Neural cell (in vitro differentiated cells): Measurements from ENCODE around the gene DECR2.

ENCODE experiments used
- CTCF ChIP-seq: fragments of 450-650 bp; IDR thresholded peaks from 2 replicates; pipeline ENCODE4 v1.5.1; 2014; ENCODE audit warnings: antibody characterized with exemption, mild to moderate bottlenecking, moderate library complexity; ENCODE audit not compliant: poor library complexity, severe bottlenecking
- EP300 ChIP-seq: fragments of 450-650 bp; conservative IDR thresholded peaks from 2 replicates; pipeline ENCODE4 v1.6.1; 2014; ENCODE audit warnings: antibody characterized with exemption, mild to moderate bottlenecking, moderate library complexity; ENCODE audit not compliant: poor library complexity, severe bottlenecking
- EZH2 ChIP-seq: fragments of 200-600, 300-800 bp; shearing (Covaris generic), sonication (generic); IDR thresholded peaks from 2 replicates; pipeline ENCODE4 v1.6.1; 2014; ENCODE audit warnings: antibody characterized with exemption, low read length, borderline replicate concordance, mild to moderate bottlenecking; ENCODE audit not compliant: insufficient read depth, poor library complexity, severe bottlenecking
- POLR2AphosphoS5 ChIP-seq: IDR thresholded peaks from 2 replicates; pipeline ENCODE4 v1.6.1; 2012
- RAD21 ChIP-seq: fragments of 450-650 bp; conservative IDR thresholded peaks from 2 replicates; pipeline ENCODE4 v1.6.1; 2014; ENCODE audit warnings: antibody characterized with exemption, mild to moderate bottlenecking, moderate library complexity
- REST ChIP-seq: IDR thresholded peaks from 2 replicates; pipeline ENCODE4 v1.6.1; 2012; ENCODE audit warnings: borderline replicate concordance
- SMC3 ChIP-seq: fragments of 450-650 bp; conservative IDR thresholded peaks from 2 replicates; pipeline ENCODE4 v1.6.1; 2014; ENCODE audit warnings: antibody characterized with exemption, mild to moderate bottlenecking, moderate library complexity; ENCODE audit not compliant: poor library complexity

GRCh38 chr16:367333-367903, 34.3 kb upstream of the DECR2 start:
- no peak for TF ChIP-seq CTCF
- no peak for TF ChIP-seq EP300
- no peak for TF ChIP-seq REST
- TF ChIP-seq RAD21, result no peak
- no peak for TF ChIP-seq SMC3
- TF ChIP-seq POLR2AphosphoS5, result no peak
- TF ChIP-seq EZH2, result no peak
